SIG-M5 treated with dmso at 0.1 percent for 504 hours (cell line): ENCODE data around the gene MTHFD2L.

Source experiments
- DNase-seq: peaks from one replicate; lab custom pipeline; 2025; ENCODE audit not compliant: unreplicated experiment; lab: John Stamatoyannopoulos, UW

MTHFD2L gene

GRCh38 chr4:74235135-74235534 lies 77.2 kb downstream of the MTHFD2L start:
- peak; percentile 49 for DNase-seq

DNA sequence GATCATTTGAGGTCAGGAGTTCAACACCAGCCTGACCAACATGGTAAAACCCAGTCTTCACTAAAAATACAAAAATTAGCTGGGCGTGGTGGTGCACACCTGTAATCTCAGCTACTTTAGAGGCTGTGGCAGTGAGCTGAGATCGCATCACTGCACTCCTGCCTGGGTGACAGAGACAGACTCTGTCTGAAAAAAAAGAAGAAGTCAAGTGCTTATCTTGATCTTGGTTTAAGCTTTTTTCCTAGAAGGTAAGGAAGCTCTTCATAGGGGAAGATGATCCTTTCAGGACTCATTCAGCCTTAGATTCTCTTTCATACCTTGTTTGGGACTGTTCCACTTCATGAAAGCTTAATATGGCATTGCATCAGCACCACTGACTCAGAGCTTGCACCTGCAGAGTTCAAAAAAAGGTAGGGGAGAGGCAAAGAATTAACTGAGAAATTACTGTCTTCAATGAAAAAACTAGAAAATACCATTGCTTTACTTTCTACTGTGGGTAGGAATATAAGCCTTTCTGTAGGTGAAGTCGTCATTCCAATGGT lies 79.6 kb downstream of the MTHFD2L start:
- no peak for DNase-seq

DNA sequence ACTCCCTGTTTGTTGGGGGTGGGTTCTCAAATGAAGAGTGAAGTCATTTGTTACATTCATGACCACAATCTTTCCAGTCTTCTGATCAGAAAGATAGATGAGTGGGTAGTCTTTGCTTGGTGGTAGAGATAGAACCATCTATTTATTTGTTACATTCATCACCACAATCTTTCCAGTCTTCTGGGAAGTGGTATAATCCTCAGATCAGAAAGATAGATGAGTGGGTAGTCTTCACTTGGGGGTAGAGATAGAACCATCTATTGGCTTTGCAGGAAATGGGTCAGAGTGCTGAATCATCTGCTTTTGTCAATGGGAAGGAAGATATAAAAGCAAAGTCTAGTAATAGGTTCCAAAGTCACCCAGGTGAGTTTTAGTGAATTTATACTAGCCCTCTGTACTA lies 86.1 kb downstream of the MTHFD2L start:
- no peak for DNase-seq

- DNase-seq, result no peak
Observed at GRCh38 chr4:74252933-74253332, 95.0 kb downstream of the MTHFD2L start.

GRCh38 chr4:74254386-74254785 lies 96.5 kb downstream of the MTHFD2L start:
- no peak for DNase-seq

DNA sequence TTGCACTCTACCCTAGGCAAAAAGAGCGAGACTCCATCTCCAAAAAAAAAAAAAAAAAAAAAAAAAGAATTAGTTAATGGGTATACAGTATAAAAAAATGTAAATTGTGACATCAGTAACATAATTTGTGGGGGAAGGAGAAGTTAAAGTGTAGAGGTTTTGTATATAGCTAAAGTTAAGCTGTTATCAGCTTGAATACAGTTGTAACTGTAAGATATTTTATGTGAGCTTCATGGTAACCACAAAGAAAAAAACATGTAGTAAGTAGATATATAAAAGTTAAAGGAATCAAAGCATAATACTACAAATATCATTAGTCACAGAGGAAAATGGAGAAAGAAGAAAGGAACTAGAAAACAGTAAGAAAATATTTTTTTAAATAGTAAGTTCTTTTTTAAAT lies 97.2 kb downstream of the MTHFD2L start:
- DNase-seq, result no peak

- no peak for DNase-seq
Observed at GRCh38 chr4:74258963-74259362, 101.0 kb downstream of the MTHFD2L start.

DNA sequence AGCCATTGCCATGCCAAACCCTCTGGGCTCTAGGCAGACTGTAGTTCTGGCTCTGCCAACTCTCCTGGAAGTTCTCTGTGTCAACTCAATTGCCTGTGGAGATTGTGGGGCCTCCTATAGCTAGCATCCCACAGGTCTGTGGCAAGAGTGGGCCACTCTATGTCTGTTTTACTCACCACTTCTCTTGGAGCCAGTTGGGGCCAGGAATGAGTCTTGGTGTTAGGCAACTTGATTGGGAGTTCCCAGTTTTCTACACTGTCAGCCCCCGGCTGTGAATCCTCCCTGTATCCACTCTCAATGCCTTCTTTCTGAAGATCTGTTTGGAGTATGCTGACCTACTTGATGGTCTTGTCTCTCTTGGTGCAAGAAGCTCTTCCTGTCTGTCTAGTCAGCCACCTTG lies 102.1 kb downstream of the MTHFD2L start:
- no peak for DNase-seq

GRCh38 chr4:74262522-74262921 lies 104.6 kb downstream of the MTHFD2L start:
- DNase-seq, result no peak

DNA sequence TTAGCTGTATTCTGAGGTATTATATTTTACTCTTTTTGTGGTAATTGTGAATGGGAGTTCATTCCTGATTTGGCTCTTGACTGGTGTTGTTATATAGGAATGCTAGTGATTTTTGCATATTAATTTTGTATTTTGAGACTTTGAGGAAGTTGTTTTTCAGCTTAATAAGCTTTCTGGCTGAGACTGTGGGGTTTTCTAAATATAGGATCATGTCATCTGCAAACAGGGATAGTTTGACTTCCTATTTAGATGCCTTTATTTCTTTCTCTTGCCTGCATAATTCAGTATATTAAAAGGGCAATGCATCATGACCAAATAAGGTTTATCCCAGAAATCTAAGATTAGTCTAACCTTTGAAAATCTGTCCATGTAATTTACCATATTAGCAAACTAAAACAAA lies 105.6 kb downstream of the MTHFD2L start:
- DNase-seq, result no peak

DNA sequence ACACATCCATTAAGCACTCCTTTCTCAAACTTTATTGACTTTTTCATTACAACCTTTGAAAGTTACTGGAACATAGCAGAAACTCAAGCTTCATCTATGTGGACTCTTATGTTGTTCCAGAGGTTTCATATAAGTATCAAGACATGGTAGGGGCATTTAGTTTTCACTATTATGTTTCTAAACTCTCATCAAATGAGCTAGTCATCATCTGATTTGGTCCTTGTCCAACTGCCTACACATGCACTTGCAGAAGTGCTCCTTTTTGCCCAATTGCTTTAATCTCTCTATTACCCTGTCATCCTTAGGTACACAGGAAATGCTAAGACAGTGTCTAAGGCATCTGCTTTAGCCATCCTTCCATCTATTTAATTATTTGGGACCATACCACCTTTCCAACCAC lies 108.2 kb downstream of the MTHFD2L start:
- no peak for DNase-seq

- DNase-seq, result no peak
Observed at GRCh38 chr4:74267998-74268606, 110.2 kb downstream of the MTHFD2L start.

DNA sequence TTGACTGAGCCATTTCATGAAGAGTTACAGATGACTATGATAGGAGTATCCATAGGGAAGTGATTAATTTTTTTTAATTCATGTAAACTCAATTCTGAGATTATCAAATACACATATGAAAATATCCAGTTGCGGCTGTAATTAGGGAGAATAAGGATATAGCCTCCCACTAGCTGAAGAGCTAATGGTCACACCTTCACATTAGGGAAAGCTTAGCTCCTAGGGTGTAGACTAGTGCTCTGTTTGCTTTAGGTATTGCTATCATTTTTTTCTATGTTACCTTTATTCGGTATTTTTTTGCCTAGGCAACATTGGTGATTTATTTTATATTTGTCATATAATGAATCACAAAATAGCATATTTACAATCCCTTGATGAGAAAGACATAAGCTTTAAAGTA lies 110.7 kb downstream of the MTHFD2L start:
- no peak for DNase-seq

DNA sequence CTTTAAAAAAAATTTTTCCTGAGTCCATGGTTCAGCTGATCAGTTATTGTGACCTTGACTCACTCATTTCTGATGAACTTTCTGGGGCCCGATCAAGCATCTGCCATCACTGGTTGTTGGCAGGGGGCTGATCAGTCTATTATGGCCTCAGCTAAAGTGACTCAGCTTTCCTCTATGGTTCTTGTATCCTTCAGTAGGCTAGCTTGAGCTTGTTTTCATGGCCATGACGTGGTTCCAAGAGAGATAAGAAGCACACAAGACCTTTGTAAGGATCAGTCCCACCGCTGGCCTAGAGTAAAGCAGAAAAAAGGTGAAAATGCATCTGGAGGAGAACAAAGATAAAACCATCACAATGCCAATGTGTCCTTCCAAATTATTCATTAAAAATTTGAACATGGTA lies 120.6 kb downstream of the MTHFD2L start:
- DNase-seq, result no peak

DNA sequence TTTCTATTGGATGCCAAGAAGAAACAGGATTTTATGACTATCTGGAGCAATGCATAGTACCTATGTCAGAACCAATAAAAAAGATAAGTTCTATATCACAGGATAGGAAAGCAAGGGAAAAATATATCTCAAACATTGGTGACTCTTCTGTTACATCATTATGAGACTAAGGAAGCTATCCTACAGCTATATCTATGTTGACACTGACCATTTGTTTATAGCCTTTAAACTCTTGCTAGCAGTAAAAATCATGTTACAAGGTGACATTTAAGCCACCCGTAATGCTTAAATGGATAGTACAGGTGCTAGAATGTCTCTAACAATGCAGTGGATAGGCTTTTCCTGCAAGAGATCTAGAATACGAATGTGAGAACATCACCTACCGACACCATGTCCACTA lies 121.8 kb downstream of the MTHFD2L start:
- no peak for DNase-seq

DNA sequence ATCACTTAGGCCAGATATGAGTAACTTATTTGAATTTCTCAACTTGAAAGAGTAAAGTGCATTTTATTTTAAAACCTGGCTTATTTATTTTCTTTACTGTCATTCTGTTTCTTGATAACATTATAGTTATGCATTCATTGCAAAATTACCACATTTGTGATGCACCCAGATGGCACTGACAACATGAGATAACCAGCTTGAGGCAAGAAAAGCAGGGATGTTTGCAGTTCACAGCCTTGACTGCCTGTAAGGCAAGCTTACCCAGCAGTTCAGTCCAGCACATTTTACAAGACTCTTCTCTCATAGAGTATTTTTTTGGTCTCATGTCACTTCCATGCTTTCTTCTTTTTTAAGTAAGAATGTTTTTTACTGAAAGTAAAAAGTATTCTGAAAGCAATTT lies 125.0 kb downstream of the MTHFD2L start:
- DNase-seq, result no peak

DNA sequence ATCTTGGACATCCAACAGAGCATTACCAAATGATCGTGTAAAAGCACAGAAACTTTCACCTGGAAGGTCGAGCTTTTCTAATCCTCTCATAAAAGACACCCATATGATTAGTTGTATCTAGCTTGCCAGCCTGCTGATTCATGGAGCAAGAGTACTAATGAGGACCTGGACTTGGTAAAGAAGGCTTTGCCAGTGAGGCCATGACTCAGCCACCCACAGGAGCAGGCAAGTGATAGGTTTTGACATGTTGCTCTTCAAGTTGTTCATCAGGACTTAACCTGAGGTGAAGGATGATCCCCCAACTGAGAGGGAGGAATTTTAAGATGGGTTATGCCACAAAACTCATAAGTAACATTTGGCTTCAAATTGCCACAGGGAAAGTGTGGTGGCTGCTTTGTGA lies 125.7 kb downstream of the MTHFD2L start:
- DNase-seq, result no peak

DNA sequence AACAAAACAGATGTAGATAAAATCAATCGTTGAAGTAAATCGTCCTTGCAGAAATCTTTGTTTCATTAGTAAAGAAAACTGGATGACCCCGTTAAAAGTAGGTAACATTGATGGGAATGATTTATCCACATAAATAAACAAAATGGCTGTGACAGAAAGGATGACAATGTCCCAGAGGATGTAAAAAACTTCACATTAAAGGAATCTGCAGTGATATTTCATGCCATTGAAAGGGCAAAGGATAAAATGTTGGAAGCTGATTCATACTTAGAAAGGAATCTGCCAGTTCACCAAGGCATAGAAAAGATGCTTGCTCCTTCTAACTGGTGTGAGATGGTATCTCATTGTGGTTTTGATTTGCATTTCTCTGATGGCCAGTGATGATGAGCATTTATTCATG lies 126.1 kb downstream of the MTHFD2L start:
- DNase-seq, result no peak

DNA sequence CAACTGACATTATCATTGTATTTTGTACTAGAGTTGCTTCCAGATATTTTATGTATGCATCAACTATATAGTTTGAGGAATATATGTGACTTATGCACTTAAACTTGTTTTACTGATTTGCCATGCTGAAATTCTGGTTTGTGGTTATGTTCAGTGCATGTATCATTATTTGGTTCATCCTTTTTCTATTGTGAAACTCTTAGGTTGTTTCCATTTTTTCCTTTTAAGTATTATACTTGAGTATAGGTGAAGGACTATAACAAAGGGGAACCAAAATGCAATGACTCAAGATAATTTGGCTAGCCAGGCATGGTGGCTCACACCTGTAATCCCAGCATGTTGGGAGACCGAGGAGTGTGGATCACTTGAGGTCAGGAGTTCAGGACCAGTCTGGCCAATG lies 129.2 kb downstream of the MTHFD2L start:
- DNase-seq, result no peak

DNA sequence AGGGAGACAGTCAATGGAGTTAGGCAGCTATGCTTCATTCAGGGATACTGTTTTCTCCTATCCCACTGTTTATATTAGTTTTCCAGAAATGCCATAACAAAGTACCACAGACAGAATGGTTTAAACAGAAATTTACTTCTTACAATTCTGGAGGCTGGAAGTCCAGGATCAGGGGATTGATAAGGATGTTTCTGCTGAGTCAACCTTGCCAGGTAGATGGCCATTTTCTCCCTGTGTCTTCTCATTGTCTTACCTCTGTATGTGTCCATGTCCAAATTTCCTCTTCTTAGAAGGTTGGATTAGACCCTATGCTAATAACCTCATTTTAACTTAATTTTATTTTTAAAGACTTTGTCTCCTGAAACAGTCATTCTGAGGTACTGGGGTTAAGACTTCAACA lies 129.9 kb downstream of the MTHFD2L start:
- DNase-seq, result no peak

DNA sequence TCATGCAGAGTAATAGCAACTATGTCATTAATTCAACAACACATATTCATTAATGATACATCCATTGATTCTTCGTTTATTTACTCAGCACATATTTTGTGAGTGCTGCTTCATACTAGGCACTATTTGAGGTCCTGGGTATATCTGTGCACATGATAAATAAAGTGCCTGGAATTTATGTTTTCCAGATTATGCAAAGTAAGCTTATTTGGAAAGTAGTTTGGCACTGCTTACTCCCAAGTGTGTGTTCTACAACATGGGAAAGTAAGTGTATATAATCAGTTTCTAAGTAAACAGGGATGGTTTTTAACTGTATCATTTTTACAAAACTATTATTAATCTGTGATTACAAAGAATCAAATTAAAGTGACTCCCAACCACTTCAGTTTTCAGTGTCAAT lies 133.6 kb downstream of the MTHFD2L start:
- DNase-seq, result no peak

GRCh38 chr4:74292111-74292870 lies 134.4 kb downstream of the MTHFD2L start:
- no peak for DNase-seq

DNA sequence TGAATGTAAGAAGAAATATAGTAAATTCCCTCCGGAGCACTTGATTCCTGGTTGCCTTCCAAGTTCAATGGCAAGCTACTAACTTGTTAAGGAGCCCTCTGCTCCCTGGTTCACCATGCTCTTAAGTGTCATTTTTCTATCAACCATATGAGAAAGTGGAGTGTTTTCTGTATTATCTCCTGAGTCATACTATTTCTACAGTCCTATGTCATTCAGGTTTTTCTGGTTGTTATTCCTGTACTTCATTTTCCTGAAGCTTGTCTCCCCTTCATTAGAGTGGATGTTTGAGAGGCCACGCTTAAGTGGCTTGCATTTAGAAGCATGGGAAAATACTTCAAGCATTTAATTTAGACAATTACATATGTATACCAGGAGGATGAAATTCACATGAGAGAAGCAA lies 135.6 kb downstream of the MTHFD2L start:
- no peak for DNase-seq
